GM23248 (cell line): ENCODE measurements around the gene SAG. TPM values are rescaled to one million over a fixed set of nuclear protein-coding genes. Genes with fewer than 3 reads are reported as not detected.
A peak's percentile ranks its signal among the peaks of the same experiment; 100 is the strongest.

ENCODE experiments used
- DNase-seq: peaks from one replicate; pipeline ENCODE4 v3.0.0-alpha.2; 2015
- H2AFZ ChIP-seq: fragments of 200-600 bp; sonication (generic); 2 replicates; pipeline ENCODE4 v1.6.1; 2016; ENCODE audit warnings: antibody characterized with exemption
- H3F3A ChIP-seq: fragments of 200-600 bp; sonication (generic); 2 replicates; pipeline ENCODE4 v1.6.1; 2016; ENCODE audit warnings: mild to moderate bottlenecking, antibody characterized with exemption, mixed run types; ENCODE audit not compliant: insufficient read depth
- H3K27ac ChIP-seq: fragments of 200-600 bp; sonication (generic); 2 replicates; pipeline ENCODE4 v1.5.1; 2016; ENCODE audit warnings: mild to moderate bottlenecking
- H3K27me3 ChIP-seq: fragments of 200-600 bp; sonication (generic); replicated peaks from 2 replicates; pipeline ENCODE4 v1.6.1; 2016; ENCODE audit warnings: mild to moderate bottlenecking; ENCODE audit not compliant: insufficient read depth
- H3K36me3 ChIP-seq: fragments of 200-600 bp; sonication (generic); 2 replicates; pipeline ENCODE4 v1.6.1; 2016; ENCODE audit warnings: low read depth, mild to moderate bottlenecking
- H3K4me1 ChIP-seq: fragments of 200-600 bp; sonication (generic); 2 replicates; pipeline ENCODE4 v1.6.1; 2016; ENCODE audit warnings: mild to moderate bottlenecking; ENCODE audit not compliant: insufficient read depth
- H3K4me2 ChIP-seq: fragments of 200-600 bp; sonication (generic); one replicate; pipeline ENCODE4 v1.6.1; 2016; ENCODE audit warnings: mild to moderate bottlenecking; ENCODE audit not compliant: unreplicated experiment
- H3K4me3 ChIP-seq: fragments of 200-600 bp; sonication (generic); 2 replicates; pipeline ENCODE4 v1.5.1; 2016; ENCODE audit warnings: mild to moderate bottlenecking
- H3K79me2 ChIP-seq: fragments of 200-600 bp; sonication (generic); 2 replicates; pipeline ENCODE4 v1.6.1; 2016; ENCODE audit warnings: mild to moderate bottlenecking; ENCODE audit not compliant: insufficient read depth
- H3K9ac ChIP-seq: fragments of 200-600 bp; sonication (generic); 2 replicates; pipeline ENCODE4 v1.6.1; 2016; ENCODE audit warnings: mild to moderate bottlenecking
- H3K9me2 ChIP-seq: fragments of 200-600 bp; sonication (generic); 2 replicates; pipeline ENCODE4 v1.6.1; 2016; ENCODE audit warnings: mixed run types, mild to moderate bottlenecking, moderate library complexity; ENCODE audit not compliant: insufficient read depth
- H3K9me3 ChIP-seq: fragments of 200-600 bp; sonication (generic); one replicate; pipeline ENCODE4 v1.6.1; 2017; ENCODE audit warnings: low read depth
- H4K20me1 ChIP-seq: fragments of 200-600 bp; sonication (generic); 2 replicates; pipeline ENCODE4 v1.6.0; 2016; ENCODE audit not compliant: insufficient read depth
- EZH2 ChIP-seq: fragments of 200-600 bp; sonication (generic); IDR thresholded peaks from 2 replicates; pipeline ENCODE4 v1.6.1; 2018; ENCODE audit warnings: antibody characterized with exemption, mild to moderate bottlenecking; ENCODE audit not compliant: insufficient read depth, poor library complexity, severe bottlenecking
- EZH2phosphoT487 ChIP-seq: fragments of 200-600 bp; sonication (generic); IDR thresholded peaks from 2 replicates; pipeline ENCODE4 v1.6.1; 2018; ENCODE audit warnings: antibody characterized with exemption, moderate library complexity, mild to moderate bottlenecking, low read depth; ENCODE audit not compliant: insufficient read depth
- WGBS, 2 experiments: methylation state at CpG; one replicate each; pipeline ENCODE4 v1.1.6; 2015 to 2017; ENCODE audit warnings: low lambda C conversion rate in 2 of 2, low coverage in 1 of 2; ENCODE audit errors: missing lambda C conversion rate in 2 of 2; 5-methylcytosine and 5-hydroxymethylcytosine counted together
- in situ Hi-C: fragments of 300-500 bp; cut with MboI; formaldehyde crosslinking; loops from 2 replicates; pipeline ENCODE4 v1.15.0; 2020
- polyA plus RNA-seq: library from polyadenylated mRNA; unstranded; fragments of >200 nt; fragmentation: Nextera tagmentation; extraction: Ambion mirVana; gene quantifications from 2 replicates; pipeline ENCODE4 v1.2.1, GENCODE V29; 2016
- total RNA-seq: library from RNA; depleted of rRNA; stranded (reverse); fragments of >200 nt; shearing (Covaris generic); gene quantifications from 2 replicates; pipeline ENCODE4 v1.2.3, GENCODE V29; 2014

The SAG gene
- total and polyA plus RNA-seq, 2 experiments from 2014 or later = not detected

DNA sequence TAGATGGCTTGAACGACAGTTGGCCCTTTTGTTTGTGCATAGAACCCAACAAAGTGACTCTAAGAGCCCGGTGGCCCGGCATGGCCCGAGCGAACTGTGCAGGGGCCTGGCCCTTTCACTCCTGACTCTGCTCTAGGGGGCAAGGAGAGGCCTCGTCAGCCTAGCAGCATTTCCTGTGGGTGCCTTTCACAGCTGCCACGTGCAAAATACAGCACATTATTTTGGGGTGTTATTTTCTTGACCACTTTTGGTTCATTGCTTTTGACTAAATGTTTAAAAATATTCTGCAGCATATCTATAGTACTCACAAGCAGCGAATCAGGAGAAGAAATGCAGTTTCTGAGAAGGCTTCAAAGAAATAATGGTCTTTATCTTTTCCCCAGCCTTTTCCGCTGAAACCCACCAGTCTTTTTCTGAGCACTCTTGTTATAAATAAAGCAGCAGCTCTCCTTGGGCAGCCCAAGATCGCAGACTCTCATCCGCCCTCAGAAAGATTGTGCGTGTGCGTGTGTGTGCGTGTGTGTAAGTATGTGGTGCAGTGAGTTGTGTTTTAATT, 78.0 kb downstream of the SAG start:
- Histone ChIP-seq H3K4me2 (no peak overlapping the region), H3K79me2 (no peaks in the 10 kb centered on the region), H3K36me3 (no peaks in the 10 kb centered on the region), H3K27ac (no peak overlapping the region), H2AFZ (no peak overlapping the region), H3K4me1 (peaks cover 22% of the 10 kb centered on the region), H3K9ac (no peak overlapping the region), H4K20me1 (no peaks in the 10 kb centered on the region), H3K9me2 (no peaks in the 10 kb centered on the region), H3K4me3 (no peak overlapping the region), H3K9me3 (no peaks in the 10 kb centered on the region), H3K27me3 (no peaks in the 10 kb centered on the region), H3F3A (0 out of 2 replicates have a peak, but pooled peaks cover 6% of the 10 kb centered on the region)
- in situ Hi-C loops = no loop called here
- DNase-seq = no peak
- WGBS, 2 experiments = 98% methylated on average over 14 of the region's 14 CpGs
- TF ChIP-seq EZH2phosphoT487 (no peak), EZH2 (no peak)

- H3K79me2 ChIP-seq = no peaks in the 10 kb centered on the region
- H3F3A ChIP-seq = 0 out of 2 replicates have a peak, but pooled peaks cover 6% of the 10 kb centered on the region
- in situ Hi-C loops = no loop called here
- H3K9me3 ChIP-seq = no peaks in the 10 kb centered on the region
- H4K20me1 ChIP-seq = no peaks in the 10 kb centered on the region
- H3K9ac ChIP-seq = no peak overlapping the region
- no peaks in the 10 kb centered on the region for H3K27me3 ChIP-seq
- H3K27ac ChIP-seq = no peak overlapping the region
- no peak overlapping the region for H3K4me3 ChIP-seq
- H3K4me2 ChIP-seq = peak overlapping the region; percentile 47
- no peaks in the 10 kb centered on the region for H3K36me3 ChIP-seq
- TF ChIP-seq EZH2phosphoT487 = no peak
- no peak for TF ChIP-seq EZH2
- peak; percentile 71 for DNase-seq
- WGBS, 2 experiments = 22 to 24% methylated on average over 13 of the region's 13 CpGs
- H2AFZ ChIP-seq = no peak overlapping the region
- no peaks in the 10 kb centered on the region for H3K9me2 ChIP-seq
- H3K4me1 ChIP-seq = peaks cover 22% of the 10 kb centered on the region
These were observed 78.9 kb downstream of the SAG start for GRCh38 chr2:233386382-233387041.

DNA sequence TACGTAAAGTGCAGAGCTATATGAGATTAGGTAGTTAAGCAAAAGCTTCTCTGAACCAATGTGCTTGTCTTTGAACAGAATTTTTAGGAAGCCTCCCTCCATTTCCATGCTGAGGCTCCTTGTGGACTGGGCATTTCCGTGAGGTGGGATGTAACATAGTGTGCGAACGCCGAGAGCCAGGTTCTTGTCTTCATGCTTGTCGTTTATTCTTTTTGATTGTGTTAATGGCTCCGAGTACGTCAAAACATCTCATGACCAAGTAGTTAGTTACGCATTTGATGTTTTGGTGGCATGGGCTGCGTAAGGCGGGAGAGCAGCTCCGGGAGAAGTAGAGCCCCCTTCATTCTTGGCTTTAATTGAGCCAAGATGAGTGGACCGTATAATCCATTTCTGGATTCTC, 79.6 kb downstream of the SAG start:
- in situ Hi-C loops = no loop called here
- Histone ChIP-seq H3K9me3 (no peaks in the 10 kb centered on the region), H3K4me1 (peaks cover 22% of the 10 kb centered on the region), H3K4me2 (peak overlapping the region; percentile 47), H4K20me1 (no peaks in the 10 kb centered on the region), H3K4me3 (peak overlapping the region; percentile 11; the same call in 1 of the 2 replicates), H3K79me2 (no peaks in the 10 kb centered on the region), H3K9ac (peak overlapping the region; percentile 44; the same call in 1 of the 2 replicates), H3F3A (0 out of 2 replicates have a peak, but pooled peaks cover 6% of the 10 kb centered on the region), H2AFZ (0 out of 2 replicates have a peak overlapping the region, but pooled peaks have one; percentile 9), H3K27me3 (no peaks in the 10 kb centered on the region), H3K9me2 (no peaks in the 10 kb centered on the region), H3K27ac (no peak overlapping the region; the same call in 1 of the 2 replicates), H3K36me3 (no peaks in the 10 kb centered on the region)
- no peak for TF ChIP-seq EZH2
- 46 to 55% methylated on average over 13 of the region's 13 CpGs for WGBS, 2 experiments
- DNase-seq = no peak

GRCh38 chr2:233387667-233388528, 80.3 kb downstream of the SAG start:
- TF ChIP-seq EZH2phosphoT487 = no peak
- no peak for TF ChIP-seq EZH2
- no peaks in the 10 kb centered on the region for H3K79me2 ChIP-seq
- in situ Hi-C loops = no loop called here
- H3K36me3 ChIP-seq = no peaks in the 10 kb centered on the region
- peak; percentile 87 for DNase-seq
- H3K4me3 ChIP-seq = peak overlapping the region; percentile 11; the same call in 1 of the 2 replicates
- H3K27me3 ChIP-seq = no peaks in the 10 kb centered on the region
- 0 out of 2 replicates have a peak overlapping the region, but pooled peaks have one; percentile 9 for H2AFZ ChIP-seq
- WGBS, 2 experiments = 40 to 42% methylated on average over 23 to 25 of the region's 25 CpGs
- H4K20me1 ChIP-seq = no peaks in the 10 kb centered on the region
- H3K27ac ChIP-seq = peak overlapping the region; percentile 27
- no peaks in the 10 kb centered on the region for H3K9me2 ChIP-seq
- peaks cover 22% of the 10 kb centered on the region for H3K4me1 ChIP-seq
- peak overlapping the region; percentile 44; the same call in 1 of the 2 replicates for H3K9ac ChIP-seq
- no peaks in the 10 kb centered on the region for H3K9me3 ChIP-seq
- H3F3A ChIP-seq = 0 out of 2 replicates have a peak, but pooled peaks cover 6% of the 10 kb centered on the region
- peak overlapping the region; percentile 47 for H3K4me2 ChIP-seq
